GDM1 (cell line): ENCODE measurements around the gene PRIM2.
"Not testable (repeated sequence)": the region's sequence is repeated elsewhere in the genome, so short reads cannot be mapped to it uniquely, and the experiment has no call there.

Source experiments
- DNase-seq: peaks from one replicate; lab custom pipeline; 2025; lab: John Stamatoyannopoulos, UW

PRIM2 gene

GRCh38 chr6:57610612-57611011 is 293.2 kb downstream of the PRIM2 start:
- not testable (repeated sequence) for DNase-seq

DNA sequence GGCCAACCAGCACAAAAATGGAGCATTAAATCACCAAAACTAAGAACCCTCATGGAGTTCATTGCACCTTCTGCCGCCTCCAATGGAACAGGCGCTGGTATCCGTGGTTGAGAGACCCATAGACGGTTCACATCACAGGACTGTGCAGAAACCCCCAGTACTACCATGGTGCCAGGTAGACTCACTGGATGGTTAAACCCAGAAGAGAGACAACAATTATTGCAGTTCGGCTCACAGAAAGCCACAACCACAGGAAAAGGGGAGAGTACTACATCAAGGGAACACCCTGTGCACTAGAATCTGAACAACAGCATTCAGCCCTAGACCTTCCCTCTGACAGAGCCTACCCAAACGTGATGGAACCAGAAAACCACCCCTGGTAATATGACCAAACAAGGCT is 301.5 kb downstream of the PRIM2 start:
- DNase-seq = not testable (repeated sequence)

GRCh38 chr6:57631773-57632172 is 314.3 kb downstream of the PRIM2 start:
- DNase-seq = not testable (repeated sequence)

- DNase-seq = not testable (repeated sequence)
Measured at GRCh38 chr6:57658526-57658925, 341.1 kb downstream of the PRIM2 start.

DNA sequence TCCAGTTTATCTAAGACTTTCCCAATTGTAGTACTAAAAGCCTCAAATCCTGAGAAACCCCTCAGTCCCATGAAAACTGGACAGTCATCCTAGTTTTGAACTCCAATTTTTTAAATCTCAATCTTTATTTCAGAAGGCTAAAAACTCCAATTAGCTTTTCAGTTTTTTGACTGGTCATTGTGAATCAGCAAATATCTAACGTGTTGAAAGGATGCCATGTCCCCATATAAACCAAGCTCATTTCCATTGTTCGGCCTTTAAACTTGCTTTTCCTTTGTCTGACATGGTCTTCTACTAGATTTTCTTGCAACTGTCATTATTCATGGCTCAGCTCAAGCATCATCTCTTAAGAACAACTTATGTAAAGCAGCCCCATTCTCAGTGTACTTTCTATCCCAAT is 342.4 kb downstream of the PRIM2 start:
- not testable (repeated sequence) for DNase-seq

- DNase-seq = not testable (repeated sequence)
Measured at GRCh38 chr6:57660940-57661339, 343.5 kb downstream of the PRIM2 start.

GRCh38 chr6:57668108-57668507 is 350.7 kb downstream of the PRIM2 start:
- not testable (repeated sequence) for DNase-seq

DNA sequence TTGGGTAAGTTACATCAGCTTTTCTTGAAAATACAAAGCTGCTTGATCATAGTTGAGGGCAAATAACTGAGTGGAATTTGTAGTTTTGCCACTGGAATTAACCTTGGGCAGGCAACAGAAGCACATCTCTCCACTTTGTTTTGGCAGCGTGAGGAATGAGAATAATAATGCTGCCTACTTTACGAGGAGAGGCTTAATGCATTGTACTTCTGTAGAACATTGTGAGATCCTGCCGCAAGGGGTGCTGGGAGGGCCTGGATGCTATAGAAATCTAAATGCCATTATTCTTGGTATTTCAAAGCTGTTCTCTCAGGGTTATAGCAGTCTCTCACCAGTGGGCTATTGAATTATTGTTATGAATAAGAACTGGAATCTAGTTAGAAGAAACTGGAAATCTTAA is 353.8 kb downstream of the PRIM2 start:
- not testable (repeated sequence) for DNase-seq

GRCh38 chr6:57671937-57672627 is 354.7 kb downstream of the PRIM2 start:
- DNase-seq = not testable (repeated sequence)

GRCh38 chr6:57673281-57673680 is 355.9 kb downstream of the PRIM2 start:
- DNase-seq = not testable (repeated sequence)

DNA sequence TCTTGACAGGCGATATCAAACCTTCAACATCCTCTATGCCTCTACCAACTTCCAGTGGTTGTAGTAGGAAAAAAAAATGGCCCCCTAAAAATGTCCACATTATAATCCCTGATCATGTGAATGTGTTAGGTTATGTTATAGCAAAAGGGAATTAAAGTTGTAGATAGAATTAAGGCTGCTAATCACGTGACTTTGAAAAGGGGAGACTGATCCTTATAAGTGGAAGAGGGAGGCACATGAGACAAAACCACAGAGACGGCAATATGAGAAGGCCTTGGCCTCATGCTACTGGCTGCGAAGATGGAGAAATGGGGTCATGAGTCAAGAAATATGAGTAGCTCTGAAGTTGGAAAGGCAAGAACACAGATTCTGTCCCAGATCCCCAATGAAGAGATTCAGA is 358.0 kb downstream of the PRIM2 start:
- DNase-seq = not testable (repeated sequence)

GRCh38 chr6:57696382-57696781 is 379.0 kb downstream of the PRIM2 start:
- not testable (repeated sequence) for DNase-seq
